HG02852 (cell line): ENCODE data around the gene CD84.
A peak's percentile ranks its signal among the peaks of the same experiment; 100 is the strongest.
"Not testable (repeated sequence)": the region's sequence is repeated elsewhere in the genome, so short reads cannot be mapped to it uniquely, and the experiment has no call there.

Experiments
- ATAC-seq: cut with Tn5 transposase; IDR thresholded peaks from one replicate; pipeline ENCODE4 v1.9.1; 2021; ENCODE audit warnings: mild to moderate bottlenecking, moderate library complexity; ENCODE audit not compliant: unreplicated experiment

The CD84 gene

GRCh38 chr1:160519642-160520435, 59.5 kb downstream of the CD84 start:
- ATAC-seq = peak; percentile 54

GRCh38 chr1:160517519-160517918, 61.8 kb downstream of the CD84 start:
- not testable (repeated sequence) for ATAC-seq

- not testable (repeated sequence) for ATAC-seq
Observed at GRCh38 chr1:160515908-160516307, 63.4 kb downstream of the CD84 start.

- ATAC-seq = no peak
Observed at GRCh38 chr1:160504651-160505050, 74.6 kb downstream of the CD84 start.

GRCh38 chr1:160503087-160503486, 76.2 kb downstream of the CD84 start:
- no peak for ATAC-seq

GRCh38 chr1:160500321-160500990, 78.8 kb downstream of the CD84 start:
- ATAC-seq = no peak

GRCh38 chr1:160499631-160500030, 79.7 kb downstream of the CD84 start:
- no peak for ATAC-seq

GRCh38 chr1:160498301-160499065, 80.8 kb downstream of the CD84 start:
- ATAC-seq = not testable (repeated sequence)

- ATAC-seq = no peak
Observed at GRCh38 chr1:160496334-160496733, 83.0 kb downstream of the CD84 start.

- ATAC-seq = no peak
Observed at GRCh38 chr1:160494620-160495019, 84.7 kb downstream of the CD84 start.

GRCh38 chr1:160492617-160493016, 86.7 kb downstream of the CD84 start:
- ATAC-seq = no peak

GRCh38 chr1:160491981-160492380, 87.3 kb downstream of the CD84 start:
- ATAC-seq = no peak
